ENCODE data around the gene ERFE.
"Not testable (repeated sequence)": the region's sequence is repeated elsewhere in the genome, so short reads cannot be mapped to it uniquely, and the experiment has no call there.

The ERFE gene

GRCh38 chr2:238171072-238171431, 12.3 kb downstream of the ERFE start:
- DNase-seq: not testable (repeated sequence)

- no peak for DNase-seq
Observed at GRCh38 chr2:238171575-238172187, 12.9 kb downstream of the ERFE start.

- DNase-seq: no peak
Observed at GRCh38 chr2:238172439-238172838, 13.7 kb downstream of the ERFE start.

GRCh38 chr2:238173692-238174091, 14.9 kb downstream of the ERFE start:
- DNase-seq: no peak

GRCh38 chr2:238174291-238174690, 15.5 kb downstream of the ERFE start:
- DNase-seq: no peak

GRCh38 chr2:238174701-238175100, 15.9 kb downstream of the ERFE start:
- no peak for DNase-seq

GRCh38 chr2:238176613-238177012, 17.8 kb downstream of the ERFE start:
- peak; percentile 10 for DNase-seq

- peak; percentile 2 for DNase-seq
Observed at GRCh38 chr2:238180554-238180953, 21.8 kb downstream of the ERFE start.

GRCh38 chr2:238182362-238182761, 23.6 kb downstream of the ERFE start:
- no peak for DNase-seq

- DNase-seq: no peak
Observed at GRCh38 chr2:238183821-238184220, 25.1 kb downstream of the ERFE start.

- DNase-seq: no peak
Observed at GRCh38 chr2:238187618-238188548, 29.1 kb downstream of the ERFE start.

GRCh38 chr2:238190445-238190844, 31.7 kb downstream of the ERFE start:
- DNase-seq: no peak

- peak; percentile 42 for DNase-seq
Observed at GRCh38 chr2:238202326-238203093, 43.7 kb downstream of the ERFE start.

- peak; percentile 89 for DNase-seq
Observed at GRCh38 chr2:238203094-238203972, 44.6 kb downstream of the ERFE start, which contains the start of gene ILKAP. TSS of gene ILKAP (minus strand) at chr2:238203695. CDS start at chr2:238203553, 142 bp downstream.

- DNase-seq: no peak
Observed at GRCh38 chr2:238203973-238204683, 45.4 kb downstream of the ERFE start.

GRCh38 chr2:238207006-238207405, 48.2 kb downstream of the ERFE start:
- no peak for DNase-seq

GRCh38 chr2:238216651-238217184, 57.9 kb downstream of the ERFE start:
- DNase-seq: no peak

Data from stimulated activated CD8-positive, alpha-beta memory T cell treated with anti-CD3 and anti-CD28 coated beads, Interleukin-4, amount 100 ng/mL, for 48 hours (primary cell).